KMS-11 (cell line): ENCODE data around the gene TAL1.

Experiments
- H2AFZ ChIP-seq: fragments of 200-600 bp; sonication (generic); 2 replicates; pipeline ENCODE4 v1.6.1; 2016; ENCODE audit warnings: antibody characterized with exemption, mixed run types, low read depth
- H3K27ac ChIP-seq: fragments of 200-600 bp; sonication (generic); 2 replicates; pipeline ENCODE4 v1.6.1; 2016; ENCODE audit warnings: mild to moderate bottlenecking, mixed run types
- H3K27me3 ChIP-seq: fragments of 200-600 bp; sonication (generic); 2 replicates; pipeline ENCODE4 v1.6.1; 2017; ENCODE audit warnings: mild to moderate bottlenecking, low read depth, mixed run types, moderate library complexity; ENCODE audit not compliant: insufficient read depth
- H3K36me3 ChIP-seq: fragments of 200-600 bp; sonication (generic); 2 replicates; pipeline ENCODE4 v1.6.1; 2017; ENCODE audit warnings: mild to moderate bottlenecking, mixed run types; ENCODE audit not compliant: insufficient read depth
- H3K4me1 ChIP-seq: fragments of 200-600 bp; sonication (generic); 2 replicates; pipeline ENCODE4 v1.6.1; 2016; ENCODE audit warnings: mild to moderate bottlenecking, low read depth, mixed run types; ENCODE audit not compliant: poor library complexity, severe bottlenecking
- H3K4me2 ChIP-seq: fragments of 200-600 bp; sonication (generic); 2 replicates; pipeline ENCODE4 v1.7.0; 2016; ENCODE audit warnings: mild to moderate bottlenecking, mixed run types
- H3K4me3 ChIP-seq: fragments of 200-600 bp; sonication (generic); IDR thresholded peaks from 2 replicates; pipeline ENCODE4 v1.6.1; 2017; ENCODE audit warnings: low read depth, low read length, mixed read lengths; ENCODE audit not compliant: insufficient read depth
- H3K79me2 ChIP-seq: fragments of 200-600 bp; sonication (generic); 2 replicates; pipeline ENCODE4 v1.6.1; 2016; ENCODE audit warnings: low read depth, mixed run types; ENCODE audit not compliant: insufficient read depth
- H3K9ac ChIP-seq: fragments of 200-600 bp; sonication (generic); 2 replicates; pipeline ENCODE4 v1.6.1; 2016; ENCODE audit warnings: mild to moderate bottlenecking, mixed run types
- H4K20me1 ChIP-seq: fragments of 200-600 bp; sonication (generic); 2 replicates; pipeline ENCODE4 v1.6.1; 2016; ENCODE audit warnings: mild to moderate bottlenecking, mixed run types; ENCODE audit not compliant: insufficient read depth
- CTCF ChIP-seq: fragments of 200-600 bp; sonication (generic); conservative IDR thresholded peaks from 2 replicates; pipeline ENCODE4 v1.6.1; 2017; ENCODE audit warnings: low read depth, mild to moderate bottlenecking, antibody characterized with exemption, low read length, moderate library complexity, mixed read lengths

The TAL1 gene

GRCh38 chr1:47183308-47184089, 48.5 kb downstream of the TAL1 start:
- H3K4me1 ChIP-seq: peaks cover 7% of the 10 kb centered on the region
- H3K27me3 ChIP-seq: no peaks in the 10 kb centered on the region
- no peak overlapping the region for H3K4me3 ChIP-seq
- H3K36me3 ChIP-seq: no peaks in the 10 kb centered on the region
- no peak overlapping the region for H3K4me2 ChIP-seq
- H4K20me1 ChIP-seq: no peaks in the 10 kb centered on the region
- H2AFZ ChIP-seq: no peak overlapping the region
- H3K9ac ChIP-seq: no peak overlapping the region
- no peaks in the 10 kb centered on the region for H3K79me2 ChIP-seq
- no peak for TF ChIP-seq CTCF
- no peak overlapping the region for H3K27ac ChIP-seq

GRCh38 chr1:47182676-47183235, 49.3 kb downstream of the TAL1 start:
- TF ChIP-seq CTCF: no peak
- Histone ChIP-seq H3K36me3 (no peaks in the 10 kb centered on the region), H3K4me2 (no peak overlapping the region), H3K4me1 (peaks cover 7% of the 10 kb centered on the region), H3K79me2 (no peaks in the 10 kb centered on the region), H3K27ac (no peak overlapping the region), H3K27me3 (no peaks in the 10 kb centered on the region), H2AFZ (no peak overlapping the region), H3K4me3 (no peak overlapping the region), H4K20me1 (no peaks in the 10 kb centered on the region), H3K9ac (no peak overlapping the region)

- Histone ChIP-seq H3K27ac (no peak overlapping the region), H2AFZ (no peak overlapping the region), H3K79me2 (no peaks in the 10 kb centered on the region), H3K36me3 (no peaks in the 10 kb centered on the region), H3K9ac (no peak overlapping the region), H3K4me1 (peaks cover 7% of the 10 kb centered on the region), H3K4me3 (no peak overlapping the region), H3K27me3 (no peaks in the 10 kb centered on the region), H3K4me2 (no peak overlapping the region), H4K20me1 (no peaks in the 10 kb centered on the region)
- no peak for TF ChIP-seq CTCF
Measured at GRCh38 chr1:47181955-47182675, 49.9 kb downstream of the TAL1 start.

- Histone ChIP-seq H3K27me3 (no peaks in the 10 kb centered on the region), H4K20me1 (no peaks in the 10 kb centered on the region), H3K4me3 (no peak overlapping the region), H3K4me1 (peaks cover 7% of the 10 kb centered on the region), H2AFZ (no peak overlapping the region), H3K4me2 (no peak overlapping the region), H3K36me3 (no peaks in the 10 kb centered on the region), H3K79me2 (no peaks in the 10 kb centered on the region), H3K27ac (no peak overlapping the region), H3K9ac (no peak overlapping the region)
- TF ChIP-seq CTCF: no peak
Measured at GRCh38 chr1:47181095-47181954, 50.7 kb downstream of the TAL1 start.
